Bronchial epithelial cell (primary cell): Measurements from ENCODE around the gene SMARCD3. TPM values are rescaled to one million over a fixed set of nuclear protein-coding genes. Genes with fewer than 3 reads are reported as not detected.

Source experiments
- DNase-seq: peaks from one replicate; pipeline ENCODE4 v3.0.0-alpha.2; 2010; ENCODE audit warnings: low read depth
- FAIRE-seq: peaks from 2 replicates; lab custom pipeline; 2011; peaks lifted over from hg19 to GRCh38; lab: Jason Lieb, UNC
- H3K27me3 ChIP-seq: 2 replicates; pipeline ENCODE4 v1.5.1; 2011; ENCODE audit warnings: low read length; ENCODE audit not compliant: control insufficient read depth, insufficient read depth
- H3K36me3 ChIP-seq: 2 replicates; pipeline ENCODE4 v1.5.1; 2011; ENCODE audit warnings: low read length; ENCODE audit not compliant: control insufficient read depth, insufficient read depth
- H3K4me3 ChIP-seq: 2 replicates; pipeline ENCODE4 v1.5.1; 2011; ENCODE audit warnings: mild to moderate bottlenecking, low read depth, low read length, control low read depth
- total RNA-seq: library from RNA; depleted of rRNA; stranded (reverse); fragments of >200 nt; gene quantifications from 2 replicates; pipeline ENCODE4 v1.2.1, GENCODE V29; 2014
- TF ChIP-seq, protein P1 (sequence below): IDR thresholded peaks from 2 replicates; pipeline ENCODE4 v1.5.1; 2011; ENCODE audit warnings: mild to moderate bottlenecking, moderate library complexity, low read length, control low read depth, inconsistent platforms; ENCODE audit not compliant: insufficient read depth, severe bottlenecking

The SMARCD3 gene
- total RNA-seq, 1 donor from 2014 or later, result 2.1 TPM

DNA sequence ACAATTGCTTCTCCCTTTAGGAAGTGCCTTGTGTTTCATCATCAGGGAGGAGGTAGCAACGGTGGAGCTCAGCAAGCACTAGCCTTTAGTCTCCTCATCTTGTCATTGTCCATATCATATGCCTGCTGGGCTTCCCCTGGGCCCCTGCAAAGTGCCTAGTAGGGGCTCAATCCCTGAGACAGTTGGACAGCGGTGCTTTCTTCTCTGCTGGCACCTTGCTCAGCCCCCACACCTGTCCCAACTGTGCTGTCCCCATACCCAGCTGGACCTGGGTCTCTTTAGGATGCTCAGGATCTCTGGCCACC is 5.5 kb downstream of the SMARCD3 start:
- Histone ChIP-seq H3K36me3 (peaks cover 8% of the 10 kb centered on the region), H3K4me3 (no peak overlapping the region), H3K27me3 (peaks cover 8% of the 10 kb centered on the region)
- DNase-seq, result no peak
- FAIRE-seq, result no peak
- TF ChIP-seq, protein P1, sequence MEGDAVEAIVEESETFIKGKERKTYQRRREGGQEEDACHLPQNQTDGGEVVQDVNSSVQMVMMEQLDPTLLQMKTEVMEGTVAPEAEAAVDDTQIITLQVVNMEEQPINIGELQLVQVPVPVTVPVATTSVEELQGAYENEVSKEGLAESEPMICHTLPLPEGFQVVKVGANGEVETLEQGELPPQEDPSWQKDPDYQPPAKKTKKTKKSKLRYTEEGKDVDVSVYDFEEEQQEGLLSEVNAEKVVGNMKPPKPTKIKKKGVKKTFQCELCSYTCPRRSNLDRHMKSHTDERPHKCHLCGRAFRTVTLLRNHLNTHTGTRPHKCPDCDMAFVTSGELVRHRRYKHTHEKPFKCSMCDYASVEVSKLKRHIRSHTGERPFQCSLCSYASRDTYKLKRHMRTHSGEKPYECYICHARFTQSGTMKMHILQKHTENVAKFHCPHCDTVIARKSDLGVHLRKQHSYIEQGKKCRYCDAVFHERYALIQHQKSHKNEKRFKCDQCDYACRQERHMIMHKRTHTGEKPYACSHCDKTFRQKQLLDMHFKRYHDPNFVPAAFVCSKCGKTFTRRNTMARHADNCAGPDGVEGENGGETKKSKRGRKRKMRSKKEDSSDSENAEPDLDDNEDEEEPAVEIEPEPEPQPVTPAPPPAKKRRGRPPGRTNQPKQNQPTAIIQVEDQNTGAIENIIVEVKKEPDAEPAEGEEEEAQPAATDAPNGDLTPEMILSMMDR, result no peak

DNA sequence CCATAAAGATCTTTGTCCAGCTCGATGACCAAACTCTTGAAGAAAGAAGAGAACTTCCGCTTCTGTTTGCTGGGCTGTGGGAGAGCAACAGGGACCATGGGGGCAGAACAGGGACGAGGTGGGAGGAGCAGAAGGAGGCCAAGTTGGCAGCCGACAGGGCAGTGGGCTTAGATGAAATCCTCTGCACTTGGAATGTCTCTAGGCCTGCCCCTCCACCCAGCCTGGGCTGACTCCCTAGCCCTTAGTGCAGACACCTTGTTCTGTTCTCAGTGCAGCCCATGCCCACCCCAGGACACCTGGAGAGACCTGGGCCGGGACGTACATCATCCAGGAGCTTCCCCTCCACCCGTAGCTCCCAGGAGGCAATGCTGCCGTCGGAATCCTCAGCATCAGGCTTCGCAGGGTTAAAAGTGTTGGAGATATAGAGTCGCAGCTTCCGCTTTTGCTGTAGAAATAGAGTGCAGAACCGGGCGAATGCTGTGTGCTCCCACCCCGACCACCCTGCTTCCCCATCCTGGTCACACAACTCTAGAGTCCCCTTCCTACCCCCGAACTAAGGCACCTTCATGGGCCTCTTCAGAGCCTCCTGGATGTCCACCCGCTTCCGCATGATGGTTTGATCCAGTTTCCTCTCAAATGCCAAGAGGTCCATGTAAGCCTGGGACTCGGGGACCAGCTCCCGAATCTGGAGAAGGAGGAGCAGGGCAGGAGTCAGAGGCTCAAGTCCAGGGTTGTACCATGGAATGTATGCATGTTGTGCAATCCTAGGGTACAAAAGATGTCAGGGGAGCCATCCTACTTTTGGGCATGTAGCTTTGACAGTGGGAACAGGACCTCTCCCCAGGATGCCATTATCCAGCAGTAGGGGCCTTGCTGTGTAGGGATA is 6.1 kb downstream of the SMARCD3 start:
- peaks cover 11% of the 10 kb centered on the region for H3K36me3 ChIP-seq
- TF ChIP-seq, protein P1, result no peak
- H3K27me3 ChIP-seq, result peaks cover 8% of the 10 kb centered on the region
- DNase-seq (no peak), FAIRE-seq (peak; percentile 64)
- H3K4me3 ChIP-seq, result no peak overlapping the region

DNA sequence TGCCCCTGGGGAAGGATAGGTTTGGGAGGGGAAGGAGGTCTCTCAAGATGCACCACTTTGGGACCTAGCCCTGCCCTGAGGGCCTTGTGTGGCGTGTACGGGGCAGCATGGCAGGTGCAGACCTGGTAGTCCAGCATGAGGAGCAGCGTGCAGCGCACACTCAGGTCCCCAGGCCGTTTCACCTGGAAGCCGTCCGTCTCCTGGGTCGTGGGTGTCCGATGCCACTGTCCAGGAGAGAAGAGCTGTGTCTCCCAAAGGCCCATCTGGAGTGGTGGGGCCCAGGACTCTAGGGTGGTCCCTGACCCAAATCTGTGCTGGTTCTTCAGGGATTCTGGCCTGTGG is 6.8 kb downstream of the SMARCD3 start:
- peaks cover 7% of the 10 kb centered on the region for H3K27me3 ChIP-seq
- FAIRE-seq, result peak; percentile 18
- H3K36me3 ChIP-seq, result peaks cover 13% of the 10 kb centered on the region
- TF ChIP-seq, protein P1, result no peak
- DNase-seq, result no peak
- no peak overlapping the region for H3K4me3 ChIP-seq

DNA sequence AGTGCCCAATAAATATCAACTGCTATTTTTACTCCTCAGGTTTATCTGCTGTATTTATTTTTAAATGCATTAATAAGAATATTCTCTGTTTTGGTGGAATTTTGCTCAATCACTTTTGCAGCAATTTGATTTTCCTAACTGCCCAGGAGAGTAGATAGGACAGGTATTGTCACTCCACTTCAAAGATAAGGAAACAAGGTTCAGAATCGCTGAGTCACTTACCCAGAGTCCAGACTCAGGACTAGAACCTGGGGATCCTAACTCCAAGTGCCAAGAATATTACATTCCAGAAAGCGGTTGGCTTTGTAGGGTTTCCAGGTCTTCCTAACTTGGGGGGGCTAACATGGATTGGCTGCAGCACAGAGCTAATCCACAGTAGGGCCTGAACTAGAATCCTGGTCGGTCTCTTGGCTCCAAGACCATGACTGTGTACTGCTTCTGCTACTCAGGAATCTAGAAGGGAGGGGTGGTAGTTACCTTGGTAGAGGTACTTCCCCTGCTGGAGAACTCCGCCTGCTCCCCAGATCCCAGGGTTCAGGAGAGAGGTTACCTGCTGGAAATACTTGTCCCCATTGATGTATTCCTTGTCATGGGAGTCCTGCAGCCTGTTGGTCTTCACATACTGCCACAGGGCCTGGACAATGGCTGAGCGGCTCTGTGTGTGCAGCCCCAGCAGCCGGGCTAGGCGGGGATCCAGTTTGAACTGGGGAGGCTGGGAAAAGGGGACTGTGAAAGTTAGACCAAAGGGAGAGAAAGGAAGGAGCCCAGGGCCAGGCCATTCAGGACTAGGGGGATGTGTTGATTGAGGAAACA is 7.3 kb downstream of the SMARCD3 start:
- TF ChIP-seq, protein P1, result no peak
- peaks cover 13% of the 10 kb centered on the region for H3K36me3 ChIP-seq
- no peak for DNase-seq

DNA sequence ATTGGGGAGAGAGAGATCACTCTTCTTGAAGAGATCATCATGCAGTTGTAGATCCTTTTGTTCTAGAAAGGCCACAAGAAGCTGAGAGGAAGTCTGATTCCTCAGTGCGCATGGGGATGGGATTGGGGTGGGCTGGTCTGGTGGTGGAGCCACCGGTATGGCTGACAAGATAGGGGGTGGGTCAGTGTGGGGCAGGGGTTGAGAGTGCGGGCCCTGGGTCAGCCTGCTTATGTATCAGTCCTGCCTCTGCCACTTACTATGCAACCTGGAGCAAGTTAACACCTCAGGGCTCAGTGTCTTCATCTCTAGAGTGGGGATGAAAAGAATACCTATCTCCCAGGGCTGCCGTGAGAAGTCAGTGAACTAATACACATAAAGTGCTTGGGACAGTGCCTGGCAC is 8.0 kb downstream of the SMARCD3 start:
- TF ChIP-seq, protein P1, result no peak
- no peak for FAIRE-seq
- Histone ChIP-seq H3K27me3 (peaks cover 3% of the 10 kb centered on the region), H3K36me3 (peaks cover 16% of the 10 kb centered on the region), H3K4me3 (no peak overlapping the region)
- DNase-seq, result no peak

More for the DNA sequence above, 7.3 kb downstream of the SMARCD3 start:
- peaks cover 6% of the 10 kb centered on the region for H3K27me3 ChIP-seq
- no peak overlapping the region for H3K4me3 ChIP-seq
- FAIRE-seq, result no peak
